Hepatic stellate cell (primary cell): ENCODE results near the gene RAB7B.

ENCODE experiments used
- DNase-seq: peaks from one replicate; pipeline ENCODE4 v3.0.0; 2011; ENCODE audit warnings: low spot score

The RAB7B gene

GRCh38 chr1:206022766-206023165, 19.6 kb upstream of the RAB7B start:
- no peak for DNase-seq

DNA sequence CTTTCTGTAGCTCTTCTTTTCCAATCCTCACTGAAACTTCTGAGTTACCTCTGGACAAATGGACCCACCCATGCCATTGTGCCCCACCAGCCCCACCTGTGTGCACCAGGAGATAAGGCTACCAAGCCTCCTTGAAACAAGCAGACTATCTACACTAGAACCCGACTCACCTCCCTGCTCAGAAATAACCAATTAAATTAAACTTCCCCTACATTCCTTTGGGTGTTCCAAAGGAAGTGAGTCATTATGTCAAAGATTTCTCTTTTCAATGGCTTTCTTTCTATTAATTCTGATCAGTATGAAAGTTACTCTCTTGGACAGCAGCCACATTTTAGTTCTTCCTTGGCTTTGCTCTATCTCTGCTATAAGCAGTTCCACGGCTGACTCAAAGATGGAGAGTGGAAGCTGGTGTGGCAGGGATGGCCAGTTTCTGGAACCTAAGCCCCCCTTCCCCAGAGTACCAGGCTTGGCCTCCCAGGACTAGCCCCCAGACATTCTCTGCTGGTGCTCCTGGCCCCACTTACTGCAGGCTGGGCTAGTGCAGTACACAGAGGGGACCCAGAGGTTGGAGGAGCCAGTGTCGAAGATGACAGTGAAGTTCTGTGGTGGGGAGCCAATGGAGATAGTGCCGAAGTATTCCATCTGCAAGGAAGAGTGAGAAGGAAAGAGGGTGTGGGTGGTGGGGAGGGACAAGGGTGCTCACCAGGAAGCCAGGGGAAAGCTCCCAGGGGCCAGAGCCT, 18.6 kb upstream of the RAB7B start:
- DNase-seq = peak; percentile 18

GRCh38 chr1:206021008-206021625, 17.9 kb upstream of the RAB7B start:
- no peak for DNase-seq

DNA sequence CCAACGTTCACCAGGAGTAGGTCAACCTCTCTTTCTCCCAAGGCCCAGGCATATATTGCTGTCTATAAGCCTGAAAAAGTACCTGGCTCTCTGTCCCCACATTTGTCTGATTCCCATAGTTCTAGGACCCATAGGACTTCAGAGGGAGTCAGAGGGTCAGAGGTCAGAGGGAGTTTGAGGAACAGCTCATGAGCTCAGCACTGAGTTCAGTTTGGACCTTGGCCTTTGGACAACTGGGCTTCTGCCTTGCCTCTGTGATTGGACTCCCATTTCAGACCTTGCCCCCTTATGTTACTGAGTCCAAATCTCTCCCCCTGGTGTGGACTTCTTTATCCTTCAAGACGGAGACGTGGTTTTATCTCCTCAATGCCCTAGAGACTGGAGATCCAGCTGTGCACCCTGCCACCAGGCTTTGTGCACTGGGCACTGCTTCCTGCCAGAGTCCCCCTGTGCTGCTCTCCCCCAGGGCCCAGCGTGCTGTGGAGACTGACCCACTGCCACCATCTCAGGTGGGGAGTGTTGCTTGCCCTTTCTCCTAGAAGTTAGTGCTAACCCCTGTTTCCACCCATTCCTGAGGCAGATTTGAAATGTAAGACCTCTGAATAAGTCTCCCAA, 17.3 kb upstream of the RAB7B start:
- DNase-seq = no peak

- DNase-seq = no peak
These were observed 11.9 kb upstream of the RAB7B start for GRCh38 chr1:206015071-206015470.

DNA sequence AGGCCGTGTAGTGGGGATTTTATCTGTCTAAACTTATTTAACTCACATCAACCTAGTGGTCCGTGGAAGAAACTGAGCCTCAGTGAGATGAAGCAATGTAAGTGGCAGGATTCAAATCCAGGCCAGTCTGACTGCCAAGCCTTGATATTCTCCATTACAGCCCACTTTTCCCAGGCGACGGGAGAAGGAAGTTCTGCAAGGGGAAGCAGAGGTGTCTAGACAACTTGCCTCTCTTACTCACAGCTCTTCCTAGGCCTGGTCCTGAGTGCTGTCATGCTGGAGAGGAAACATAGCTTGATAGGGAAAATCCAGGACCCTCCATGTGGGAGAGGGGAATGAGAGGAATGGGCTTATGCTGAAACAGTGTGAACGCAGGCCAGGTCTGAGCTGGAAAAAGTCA, 11.4 kb upstream of the RAB7B start:
- no peak for DNase-seq

DNA sequence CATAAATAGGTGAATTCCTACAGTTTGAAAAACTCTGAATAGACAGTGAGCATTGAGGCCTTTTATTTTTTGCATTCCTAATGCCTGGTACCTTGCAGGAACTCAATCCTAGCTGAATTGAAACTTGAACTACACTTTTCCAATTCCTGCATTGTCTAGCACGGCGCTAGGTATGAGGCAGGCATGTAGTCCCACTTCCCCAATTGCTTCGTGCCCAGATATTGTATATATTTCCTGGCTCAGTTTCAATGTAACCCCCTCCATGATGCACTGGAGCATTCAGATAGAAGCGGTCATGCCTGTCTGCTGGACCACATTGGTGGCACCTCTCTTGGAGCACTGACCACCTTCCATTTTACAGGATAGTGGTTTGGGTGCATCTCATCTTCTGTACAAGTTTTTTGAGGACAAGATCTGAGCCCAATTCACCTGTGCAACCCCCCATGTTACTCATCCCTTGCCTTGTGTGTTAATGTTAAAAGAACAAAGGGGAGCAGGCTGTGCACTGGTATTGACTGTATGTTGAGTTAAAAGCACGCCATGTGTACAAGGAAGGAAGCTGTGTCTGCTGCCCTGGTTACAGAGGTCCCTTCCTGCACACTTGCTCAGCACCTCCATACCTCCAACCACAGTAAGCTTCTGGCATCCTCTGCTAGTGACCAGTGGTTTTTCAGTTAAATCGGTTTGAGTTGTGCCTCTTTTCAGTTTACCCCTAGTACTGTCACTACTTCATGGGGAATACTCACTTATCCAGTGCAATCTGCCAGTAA, 10.0 kb upstream of the RAB7B start:
- no peak for DNase-seq

- no peak for DNase-seq
These were observed 9.1 kb upstream of the RAB7B start for GRCh38 chr1:206012086-206012859.

DNA sequence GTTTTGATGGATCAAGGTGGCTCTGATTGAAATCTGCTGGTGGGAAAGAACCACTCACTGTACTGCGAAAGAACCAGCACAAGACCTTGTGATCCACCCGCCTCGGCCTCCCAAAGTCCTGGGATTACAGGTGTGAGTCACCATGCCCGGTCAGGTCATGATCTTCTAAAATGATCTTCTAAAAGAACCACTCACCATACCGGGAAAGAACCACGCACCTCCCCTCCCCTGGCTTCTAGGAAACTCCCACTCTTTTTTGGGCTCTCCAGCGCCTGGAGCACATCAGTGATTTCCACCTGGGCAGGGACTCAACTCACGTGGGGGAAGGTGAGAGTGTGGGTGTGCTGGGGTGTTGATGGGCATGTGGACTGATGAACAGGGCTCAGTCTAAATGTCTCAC, 7.9 kb upstream of the RAB7B start:
- no peak for DNase-seq

DNA sequence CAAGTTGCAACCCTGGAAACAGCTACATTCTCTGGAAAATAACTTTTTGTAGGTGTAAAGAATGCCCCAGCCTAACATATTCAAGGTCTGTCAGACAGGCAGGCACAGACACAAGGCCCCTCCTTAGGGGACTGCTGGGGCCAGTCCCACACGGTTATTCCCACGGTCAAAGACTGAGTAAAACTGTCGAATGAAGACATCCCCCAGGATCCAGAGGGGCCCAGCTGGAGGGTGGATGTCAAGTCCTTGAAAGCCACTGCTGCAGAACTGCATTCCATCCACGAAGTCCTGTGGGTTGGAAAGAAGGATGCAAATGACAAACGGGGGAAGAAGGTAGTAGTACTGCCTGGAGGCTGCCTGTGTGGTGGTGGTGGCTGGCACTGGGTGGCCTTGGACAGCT, 6.9 kb upstream of the RAB7B start:
- DNase-seq = no peak

GRCh38 chr1:206006946-206007345, 3.8 kb upstream of the RAB7B start:
- no peak for DNase-seq

DNA sequence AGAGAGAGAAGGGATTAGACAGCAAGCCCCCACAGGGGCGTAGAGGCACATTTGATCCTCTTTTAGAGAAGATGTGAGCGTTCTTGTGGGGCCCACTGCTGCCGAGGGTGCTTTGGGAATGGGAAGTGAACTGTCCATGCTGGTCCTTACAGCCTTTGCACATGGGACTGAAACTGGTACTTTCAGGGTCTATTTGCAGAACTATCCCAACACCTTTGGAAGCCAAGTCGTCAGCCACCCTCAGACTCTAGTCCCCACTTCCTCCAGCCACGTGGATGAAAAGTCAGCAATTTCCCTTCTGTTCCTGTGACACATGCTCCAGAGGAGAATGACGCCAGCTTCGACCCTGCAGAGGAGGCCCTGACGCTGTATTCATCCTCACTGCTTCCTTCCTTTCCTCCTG, 2.6 kb upstream of the RAB7B start:
- DNase-seq = no peak

GRCh38 chr1:206005234-206005633, 2.0 kb upstream of the RAB7B start:
- DNase-seq = no peak

- DNase-seq = no peak
These were observed 1.6 kb upstream of the RAB7B start for GRCh38 chr1:206004826-206005225.

DNA sequence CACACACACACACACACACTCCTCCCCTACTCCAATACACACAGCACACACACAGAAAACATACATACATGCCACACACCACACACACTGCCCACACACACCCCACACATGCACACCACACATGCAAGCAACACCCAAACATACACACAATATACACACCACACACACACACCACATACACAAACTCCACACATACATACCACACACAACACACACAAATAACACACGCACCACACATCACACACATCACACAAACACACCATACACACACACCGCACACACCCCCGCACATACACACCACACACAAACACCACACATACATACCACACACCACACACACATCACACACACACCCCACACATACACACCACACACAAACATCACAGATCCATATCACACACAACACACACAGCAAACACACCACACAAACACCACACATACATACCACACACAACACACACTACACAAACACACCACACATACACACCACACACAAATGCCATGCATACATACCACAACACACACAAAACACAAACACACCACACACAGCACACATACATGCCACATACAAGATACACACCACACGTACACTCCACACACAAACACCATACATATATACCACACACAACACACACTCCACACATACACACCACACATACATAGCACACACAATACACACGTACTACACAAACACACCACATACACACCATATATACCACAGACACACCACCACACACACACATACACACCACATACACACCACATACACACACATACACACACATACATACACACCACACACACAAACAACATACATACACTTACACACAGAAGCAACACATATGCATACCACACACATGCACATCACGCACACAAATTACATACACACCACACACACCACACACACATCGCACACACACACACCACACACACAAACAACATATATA, 932 bp upstream of the RAB7B start:
- no peak for DNase-seq

- DNase-seq = no peak
These were observed 1.0 kb downstream of the RAB7B start for GRCh38 chr1:206002160-206002559.

DNA sequence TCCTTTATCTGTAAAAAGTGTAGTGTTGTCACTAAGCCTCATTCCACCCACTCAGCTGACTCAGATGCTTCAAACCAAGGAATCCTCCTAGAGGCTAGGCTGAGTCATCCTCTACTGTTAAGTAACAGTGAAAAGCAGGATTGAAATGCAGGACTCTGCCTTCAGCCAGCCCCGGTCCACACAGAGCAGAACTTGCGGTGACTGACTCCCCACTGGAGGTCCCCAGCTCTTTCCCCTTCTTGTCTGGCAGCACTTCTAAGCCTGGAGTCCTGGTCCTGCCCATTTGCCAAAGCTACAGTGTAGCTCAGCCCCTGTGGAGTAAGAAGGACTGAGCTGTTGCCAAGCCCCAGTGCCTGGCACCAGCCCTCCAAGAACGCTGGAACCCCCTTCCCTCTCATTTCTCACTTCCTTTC, 1.7 kb downstream of the RAB7B start:
- peak; percentile 95 for DNase-seq

DNA sequence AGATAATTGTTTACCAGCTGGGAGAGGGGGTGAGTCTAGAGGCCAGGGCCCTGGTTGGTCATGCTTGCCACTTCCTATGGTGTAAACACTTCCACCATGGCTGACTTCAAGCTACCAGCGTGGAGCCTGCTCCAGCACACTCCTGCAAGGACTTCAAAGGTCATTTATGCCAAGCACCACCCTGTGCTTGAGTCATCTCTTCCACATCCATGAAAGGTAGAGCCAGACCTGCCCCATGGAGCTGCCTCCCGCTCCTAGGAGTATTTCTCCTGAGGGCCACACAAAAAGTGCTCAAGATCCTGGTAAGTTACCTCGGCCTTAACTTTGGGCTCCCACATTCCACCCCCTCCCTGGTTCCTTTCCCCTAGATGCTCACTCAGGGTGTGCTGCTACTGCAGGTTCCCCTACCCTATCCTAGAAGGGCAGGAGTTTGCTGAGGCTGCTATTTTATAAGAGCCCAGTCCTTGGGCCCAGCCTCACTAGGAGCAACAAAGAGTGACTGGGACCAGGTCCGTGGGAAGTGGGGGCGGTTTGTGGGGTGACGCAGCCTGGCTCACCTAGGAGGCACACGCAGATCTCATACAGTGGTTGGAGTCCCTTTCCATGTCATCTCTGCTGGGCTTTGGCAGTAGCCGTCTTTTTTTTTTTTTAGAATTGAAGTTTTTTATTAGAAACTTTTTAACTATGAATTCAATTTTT, 2.4 kb downstream of the RAB7B start:
- DNase-seq = no peak

GRCh38 chr1:205998457-205999241, 4.5 kb downstream of the RAB7B start:
- DNase-seq = no peak
